GM19099 (cell line): ENCODE data around the gene PIANP.

Source experiments
- POLR2A ChIP-seq: IDR thresholded peaks from 3 replicates; pipeline ENCODE4 v1.6.1; 2011; ENCODE audit warnings: low read depth; ENCODE audit not compliant: insufficient read length; ENCODE audit errors: extremely low read depth

The PIANP gene, protein sequence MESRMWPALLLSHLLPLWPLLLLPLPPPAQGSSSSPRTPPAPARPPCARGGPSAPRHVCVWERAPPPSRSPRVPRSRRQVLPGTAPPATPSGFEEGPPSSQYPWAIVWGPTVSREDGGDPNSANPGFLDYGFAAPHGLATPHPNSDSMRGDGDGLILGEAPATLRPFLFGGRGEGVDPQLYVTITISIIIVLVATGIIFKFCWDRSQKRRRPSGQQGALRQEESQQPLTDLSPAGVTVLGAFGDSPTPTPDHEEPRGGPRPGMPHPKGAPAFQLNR

GRCh38 chr12:6700646-6701051 is at the start of gene PIANP:
PIANP (minus strand) TSS chr12:6700815; CDS start chr12:6698061, 2,754 bp downstream.
- TF ChIP-seq POLR2A, result no peak

GRCh38 chr12:6748761-6749160 is 48.1 kb upstream of the PIANP start:
- TF ChIP-seq POLR2A, result no peak

- TF ChIP-seq POLR2A, result no peak
These were observed 46.6 kb upstream of the PIANP start for GRCh38 chr12:6747216-6747615.

GRCh38 chr12:6745741-6746525 is 45.3 kb upstream of the PIANP start:
- TF ChIP-seq POLR2A, result no peak

GRCh38 chr12:6742834-6743233 is 42.2 kb upstream of the PIANP start:
- no peak for TF ChIP-seq POLR2A

- no peak for TF ChIP-seq POLR2A
These were observed 36.1 kb upstream of the PIANP start for GRCh38 chr12:6736754-6737153.

DNA sequence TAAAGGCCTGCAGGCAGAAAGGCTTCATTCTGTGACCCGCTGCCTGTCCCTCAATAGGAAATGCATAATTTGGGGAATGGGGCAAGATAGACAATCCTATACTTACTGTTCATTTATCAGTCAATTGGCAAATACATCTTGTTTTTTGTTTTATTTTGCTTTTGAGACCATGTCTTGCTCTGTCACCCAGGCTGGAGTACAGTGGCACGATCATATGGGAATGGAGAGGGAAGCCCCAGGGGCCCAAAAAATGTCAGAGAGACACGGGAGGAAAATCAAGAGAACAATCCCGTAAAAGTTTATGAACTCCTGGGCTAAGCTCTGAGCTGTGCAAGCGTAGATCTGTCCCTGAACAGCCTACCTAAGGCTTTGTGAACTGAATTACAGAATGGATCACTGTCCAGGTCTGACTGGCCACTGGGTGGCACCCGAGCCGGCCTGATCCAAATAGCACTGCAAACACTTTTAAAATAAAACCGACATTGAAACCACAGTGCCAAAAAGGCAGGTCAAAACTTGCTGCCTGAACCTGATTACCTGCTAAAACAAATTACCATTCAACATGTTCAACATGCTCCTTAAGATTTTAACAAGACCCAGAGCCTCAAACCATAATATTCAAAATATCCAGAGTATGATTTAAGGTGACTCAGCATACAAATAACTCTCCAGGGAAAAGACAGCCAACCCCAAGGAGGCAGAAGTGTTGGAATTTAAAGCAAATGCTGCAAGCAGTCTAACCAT is 35.0 kb upstream of the PIANP start:
- no peak for TF ChIP-seq POLR2A

DNA sequence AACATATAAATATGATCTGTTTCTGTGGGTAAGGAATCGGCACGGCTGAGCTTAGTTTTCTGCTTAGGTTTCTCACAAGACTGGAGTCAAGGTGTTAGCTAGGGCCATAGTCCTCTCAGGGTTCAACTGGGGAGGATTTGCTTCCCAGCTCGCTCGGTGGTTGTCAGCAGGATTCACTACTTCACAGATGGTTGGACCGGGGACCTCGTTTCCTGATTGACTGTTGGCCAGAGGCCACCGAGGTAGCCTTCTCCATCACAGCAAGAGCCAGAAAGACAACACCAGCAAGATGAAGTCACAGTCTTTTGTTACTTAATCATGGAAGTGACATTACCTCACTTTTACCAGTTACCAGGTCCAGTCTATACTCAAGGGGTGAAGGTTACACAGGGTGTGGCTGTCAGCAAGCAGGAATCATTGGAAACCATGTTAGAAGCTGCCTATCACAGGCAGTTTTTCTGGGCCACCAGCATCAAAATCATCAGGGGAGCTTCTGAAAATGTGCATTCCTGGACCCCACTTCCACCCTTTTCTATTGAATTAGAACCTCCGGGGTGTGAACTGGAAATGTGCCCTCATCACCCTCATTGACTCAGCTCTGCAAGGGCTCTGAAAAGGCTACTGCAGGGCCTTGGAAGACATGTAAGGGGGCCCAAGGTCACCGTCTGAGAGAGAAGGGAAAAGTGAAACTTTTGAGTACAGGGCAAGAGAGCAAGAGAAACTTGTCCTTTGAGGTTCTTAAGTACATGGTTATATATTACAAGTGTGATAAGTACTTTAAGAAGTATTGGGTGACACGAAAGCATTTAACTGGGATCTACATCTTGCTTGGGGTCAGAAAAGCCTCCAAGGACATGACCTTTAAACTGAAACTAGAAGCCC is 34.1 kb upstream of the PIANP start:
- no peak for TF ChIP-seq POLR2A

GRCh38 chr12:6730169-6730568 is 29.6 kb upstream of the PIANP start:
- no peak for TF ChIP-seq POLR2A

DNA sequence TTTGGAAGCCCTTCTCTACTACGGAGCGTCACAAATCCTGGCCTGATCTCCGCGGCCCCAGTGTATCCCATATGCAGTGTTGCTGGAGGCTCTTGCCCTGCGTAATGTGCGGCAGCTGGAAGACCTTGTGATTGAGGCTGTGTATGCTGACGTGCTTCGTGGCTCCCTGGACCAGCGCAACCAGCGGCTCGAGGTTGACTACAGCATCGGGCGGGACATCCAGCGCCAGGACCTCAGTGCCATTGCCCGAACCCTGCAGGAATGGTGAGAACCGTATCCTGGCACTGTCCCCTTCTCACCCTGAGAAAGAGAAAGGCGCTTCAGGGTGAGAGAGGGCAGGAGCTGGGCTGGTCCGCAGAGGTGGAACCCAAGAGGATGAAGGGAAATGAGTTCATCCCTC is 28.6 kb upstream of the PIANP start:
- no peak for TF ChIP-seq POLR2A

DNA sequence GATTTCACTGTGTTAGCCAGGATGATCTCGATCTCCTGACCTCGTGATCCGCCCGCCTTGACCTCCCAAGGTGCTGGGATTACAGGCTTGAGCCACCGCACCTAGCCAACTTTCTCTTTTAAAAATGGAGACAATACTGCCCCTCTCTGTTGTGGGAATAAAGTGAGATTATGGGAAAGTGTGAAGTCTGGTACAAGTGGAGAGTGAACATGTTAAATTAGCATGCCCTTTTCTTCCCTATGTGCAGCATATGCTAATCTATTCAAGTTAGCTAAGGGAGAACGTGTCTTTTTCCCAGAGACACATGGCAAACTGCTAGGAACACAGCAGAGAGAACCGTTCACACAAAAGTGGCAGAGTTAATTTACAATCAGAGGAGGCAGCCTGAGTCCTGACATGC is 24.7 kb upstream of the PIANP start:
- TF ChIP-seq POLR2A, result no peak

DNA sequence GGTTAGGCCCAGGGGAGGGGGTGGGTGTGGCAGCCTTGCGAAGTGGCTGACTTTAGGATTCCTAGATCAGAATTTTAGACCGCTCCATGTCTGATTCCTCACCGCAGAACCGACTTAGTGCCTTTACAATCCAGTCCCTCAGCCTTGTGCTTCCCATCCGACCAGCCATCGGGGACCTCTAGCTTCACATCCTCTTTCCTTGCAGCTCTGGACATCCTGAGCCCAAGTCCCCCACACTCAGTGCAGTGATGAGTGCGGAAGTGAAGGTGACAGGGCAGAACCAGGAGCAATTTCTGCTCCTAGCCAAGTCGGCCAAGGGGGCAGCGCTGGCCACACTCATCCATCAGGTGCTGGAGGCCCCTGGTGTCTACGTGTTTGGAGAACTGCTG is 23.8 kb upstream of the PIANP start:
- TF ChIP-seq POLR2A, result no peak

GRCh38 chr12:6723607-6724408 is 23.2 kb upstream of the PIANP start, which contains the start of gene COPS7A:
COPS7A (plus strand) TSS chr12:6724046; CDS start chr12:6724657, 611 bp downstream.
- TF ChIP-seq POLR2A, result peak; percentile 81

GRCh38 chr12:6722863-6723262 is 22.2 kb upstream of the PIANP start:
- TF ChIP-seq POLR2A, result no peak
